NCI-H2029 treated with DMSO at 0.1 percent for 48 hours (cell line): ENCODE data around the gene CSF1R.
"Not testable (repeated sequence)": the region's sequence is repeated elsewhere in the genome, so short reads cannot be mapped to it uniquely, and the experiment has no call there.

Source experiments
- DNase-seq: peaks from one replicate; lab custom pipeline; 2025; lab: John Stamatoyannopoulos, UW

CSF1R gene

GRCh38 chr5:150103678-150104549, 17.6 kb upstream of the CSF1R start:
- DNase-seq, result no peak

GRCh38 chr5:150101023-150101422, 14.7 kb upstream of the CSF1R start:
- no peak for DNase-seq

GRCh38 chr5:150097152-150097551, 10.8 kb upstream of the CSF1R start:
- DNase-seq, result no peak

GRCh38 chr5:150092159-150092787, 5.9 kb upstream of the CSF1R start:
- DNase-seq, result no peak

- DNase-seq, result no peak
Observed at GRCh38 chr5:150085191-150085912, 1.0 kb downstream of the CSF1R start.

GRCh38 chr5:150084754-150085153, 1.6 kb downstream of the CSF1R start:
- not testable (repeated sequence) for DNase-seq

- DNase-seq, result no peak
Observed at GRCh38 chr5:150082889-150083288, 3.5 kb downstream of the CSF1R start.

GRCh38 chr5:150082374-150082773, 4.0 kb downstream of the CSF1R start:
- DNase-seq, result no peak

GRCh38 chr5:150081541-150082283, 4.6 kb downstream of the CSF1R start:
- no peak for DNase-seq

- DNase-seq, result no peak
Observed at GRCh38 chr5:150080696-150081435, 5.5 kb downstream of the CSF1R start.

GRCh38 chr5:150079909-150080461, 6.4 kb downstream of the CSF1R start:
- DNase-seq, result no peak

GRCh38 chr5:150078802-150079689, 7.3 kb downstream of the CSF1R start:
- DNase-seq, result no peak

GRCh38 chr5:150077996-150078801, 8.2 kb downstream of the CSF1R start:
- DNase-seq, result no peak

GRCh38 chr5:150077060-150077459, 9.3 kb downstream of the CSF1R start:
- no peak for DNase-seq

- no peak for DNase-seq
Observed at GRCh38 chr5:150075806-150076205, 10.5 kb downstream of the CSF1R start.

- DNase-seq, result no peak
Observed at GRCh38 chr5:150075233-150075632, 11.1 kb downstream of the CSF1R start.

GRCh38 chr5:150073677-150074076, 12.7 kb downstream of the CSF1R start:
- DNase-seq, result no peak

- DNase-seq, result no peak
Observed at GRCh38 chr5:150073086-150073625, 13.2 kb downstream of the CSF1R start.

GRCh38 chr5:150070821-150071220, 15.5 kb downstream of the CSF1R start:
- no peak for DNase-seq
